NCI-H345 treated with DMSO at 0.1 percent for 48 hours (cell line): ENCODE data around the gene MEF2D.

Experiments used
- DNase-seq: peaks from one replicate; lab custom pipeline; 2025; ENCODE audit not compliant: unreplicated experiment; lab: John Stamatoyannopoulos, UW

MEF2D gene

GRCh38 chr1:156489166-156489934 is 11.2 kb downstream of the MEF2D start:
- peak; percentile 76 for DNase-seq

- DNase-seq: no peak
Measured at GRCh38 chr1:156488566-156489165, 11.9 kb downstream of the MEF2D start.

GRCh38 chr1:156487862-156488261 is 12.7 kb downstream of the MEF2D start:
- DNase-seq: no peak

- DNase-seq: no peak
Measured at GRCh38 chr1:156486421-156487344, 13.9 kb downstream of the MEF2D start.

GRCh38 chr1:156485984-156486383 is 14.6 kb downstream of the MEF2D start:
- no peak for DNase-seq

GRCh38 chr1:156484480-156485058 is 16.0 kb downstream of the MEF2D start:
- no peak for DNase-seq

GRCh38 chr1:156483397-156483796 is 17.2 kb downstream of the MEF2D start:
- DNase-seq: no peak

- DNase-seq: no peak
Measured at GRCh38 chr1:156482276-156482675, 18.3 kb downstream of the MEF2D start.

GRCh38 chr1:156481527-156481926 is 19.0 kb downstream of the MEF2D start:
- DNase-seq: no peak

- peak; percentile 47 for DNase-seq
Measured at GRCh38 chr1:156480411-156481192, 20.0 kb downstream of the MEF2D start.

GRCh38 chr1:156480016-156480370 is 20.6 kb downstream of the MEF2D start:
- no peak for DNase-seq

GRCh38 chr1:156479093-156480015 is 21.2 kb downstream of the MEF2D start:
- no peak for DNase-seq

- DNase-seq: no peak
Measured at GRCh38 chr1:156478250-156478627, 22.3 kb downstream of the MEF2D start.

GRCh38 chr1:156477526-156478249 is 22.9 kb downstream of the MEF2D start:
- no peak for DNase-seq

GRCh38 chr1:156476501-156477298 is 23.9 kb downstream of the MEF2D start:
- no peak for DNase-seq

GRCh38 chr1:156475568-156476500 is 24.7 kb downstream of the MEF2D start:
- no peak for DNase-seq

GRCh38 chr1:156474966-156475365 is 25.6 kb downstream of the MEF2D start:
- DNase-seq: no peak
